IgD-negative memory B cell (primary cell): ENCODE data around the gene TIFAB. TPM values are rescaled to one million over a fixed set of nuclear protein-coding genes. Genes with fewer than 3 reads are reported as not detected.
A peak's percentile ranks its signal among the peaks of the same experiment; 100 is the strongest.

Experiments used
- H3K27ac Mint-ChIP-seq, 3 donors: one replicate each; pipeline ENCODE4 v1.8.0; 2020 to 2022; ENCODE audit warnings: mild to moderate bottlenecking in 3 of 3, mixed read lengths in 3 of 3, moderate library complexity in 1 of 3
- H3K27me3 Mint-ChIP-seq: one replicate; pipeline ENCODE4 v1.8.0; 2021; ENCODE audit warnings: mixed read lengths
- H3K36me3 Mint-ChIP-seq: one replicate; pipeline ENCODE4 v1.8.0; 2020; ENCODE audit warnings: mild to moderate bottlenecking, mixed read lengths
- H3K4me1 Mint-ChIP-seq, 3 donors: one replicate each; pipeline ENCODE4 v1.8.0; 2020 to 2022; ENCODE audit warnings: mixed read lengths in 3 of 3, mild to moderate bottlenecking in 1 of 3
- H3K4me3 Mint-ChIP-seq, 4 donors: one replicate each; pipeline ENCODE4 v1.8.0; 2020 to 2022; ENCODE audit warnings: mild to moderate bottlenecking in 4 of 4, mixed read lengths in 4 of 4, moderate library complexity in 3 of 4
- H3K9me3 Mint-ChIP-seq, 3 donors: one replicate each; pipeline ENCODE4 v1.8.0; 2020 to 2021; ENCODE audit warnings: mixed read lengths in 3 of 3, mild to moderate bottlenecking in 1 of 3
- polyA plus RNA-seq: library from polyadenylated mRNA; unstranded; fragments of 300-500 nt; fragmentation: Illumina TruSeq; gene quantifications from one replicate; pipeline ENCODE4 v1.2.3, GENCODE V29; 2021

The TIFAB gene
- polyA plus RNA-seq, 1 donor from 2014 or later: not detected

DNA sequence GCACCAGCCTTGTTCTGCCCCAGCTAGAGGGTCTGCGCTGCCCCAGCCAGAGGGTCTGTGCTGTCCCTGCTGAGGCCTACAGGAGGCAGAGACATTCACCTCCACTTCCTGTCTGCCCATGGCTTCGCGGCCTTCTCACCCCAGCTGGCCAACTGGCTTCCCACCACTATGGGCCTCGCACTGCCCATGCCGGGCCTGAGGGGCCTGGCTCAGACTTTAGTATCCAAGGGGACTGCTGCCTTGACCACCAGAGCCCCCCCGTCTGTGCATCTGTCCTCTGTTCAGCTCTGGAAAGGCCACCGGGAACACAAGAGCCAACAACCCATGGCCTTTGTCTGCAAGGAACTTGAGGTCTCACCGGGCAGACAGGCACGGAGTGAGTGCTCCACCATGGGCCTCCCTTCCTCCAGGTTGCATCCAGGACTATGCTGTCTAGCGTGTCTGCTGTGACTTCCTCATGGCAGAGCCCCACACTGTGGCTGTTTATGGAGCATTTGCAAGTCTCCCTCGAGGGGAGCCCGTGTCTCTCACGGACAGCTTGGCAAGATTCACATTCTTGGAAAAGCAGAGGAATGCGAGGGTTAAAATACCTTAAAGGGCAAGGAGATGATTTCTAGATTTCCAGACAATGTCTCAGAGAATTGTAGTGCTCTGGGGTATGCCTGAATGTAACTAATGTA is 6.7 kb downstream of the TIFAB start:
- Mint-ChIP-seq H3K27ac (no peak overlapping the region), H3K27me3 (peaks cover 13% of the 10 kb centered on the region), H3K9me3 (peaks cover 0 to 4% (median 0%) of the 10 kb centered on the region in 3 donors), H3K36me3 (no peaks in the 10 kb centered on the region), H3K4me1 (peaks cover 0 to 2% (median 2%) of the 10 kb centered on the region in 3 donors), H3K4me3 (no peak overlapping the region)

GRCh38 chr5:135444881-135445280 is 7.3 kb downstream of the TIFAB start:
- Mint-ChIP-seq H3K4me3 (no peak overlapping the region), H3K27me3 (peaks cover 10% of the 10 kb centered on the region), H3K9me3 (peaks cover 0 to 4% (median 0%) of the 10 kb centered on the region in 3 donors), H3K36me3 (no peaks in the 10 kb centered on the region), H3K4me1 (peaks cover 0 to 2% (median 2%) of the 10 kb centered on the region in 3 donors), H3K27ac (no peak overlapping the region)

DNA sequence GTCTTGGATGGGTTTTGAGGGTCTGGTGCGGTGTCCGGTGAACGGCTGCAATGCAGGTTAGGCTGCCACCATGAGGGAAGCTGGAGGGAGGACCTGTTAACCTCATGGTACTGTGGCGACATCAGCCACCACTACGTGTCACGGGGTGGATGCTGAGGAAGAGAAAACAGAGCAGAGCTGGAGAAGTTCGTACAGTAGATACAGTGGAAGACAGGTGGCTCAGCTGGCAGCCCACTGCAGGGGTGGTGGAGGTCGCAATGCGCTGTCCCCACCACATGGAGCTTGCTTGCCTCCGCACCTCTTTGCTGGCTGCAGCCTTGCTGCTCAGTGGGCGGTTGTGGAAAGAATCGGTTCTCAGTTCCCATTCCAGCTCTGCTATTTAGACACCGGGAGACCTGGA is 7.8 kb downstream of the TIFAB start:
- H3K4me1 Mint-ChIP-seq: peaks cover 0 to 2% (median 2%) of the 10 kb centered on the region in 3 donors
- no peak overlapping the region for H3K27ac Mint-ChIP-seq
- peaks cover 0 to 4% (median 0%) of the 10 kb centered on the region in 3 donors for H3K9me3 Mint-ChIP-seq
- H3K4me3 Mint-ChIP-seq: no peak overlapping the region
- no peaks in the 10 kb centered on the region for H3K36me3 Mint-ChIP-seq
- peaks cover 10% of the 10 kb centered on the region for H3K27me3 Mint-ChIP-seq

DNA sequence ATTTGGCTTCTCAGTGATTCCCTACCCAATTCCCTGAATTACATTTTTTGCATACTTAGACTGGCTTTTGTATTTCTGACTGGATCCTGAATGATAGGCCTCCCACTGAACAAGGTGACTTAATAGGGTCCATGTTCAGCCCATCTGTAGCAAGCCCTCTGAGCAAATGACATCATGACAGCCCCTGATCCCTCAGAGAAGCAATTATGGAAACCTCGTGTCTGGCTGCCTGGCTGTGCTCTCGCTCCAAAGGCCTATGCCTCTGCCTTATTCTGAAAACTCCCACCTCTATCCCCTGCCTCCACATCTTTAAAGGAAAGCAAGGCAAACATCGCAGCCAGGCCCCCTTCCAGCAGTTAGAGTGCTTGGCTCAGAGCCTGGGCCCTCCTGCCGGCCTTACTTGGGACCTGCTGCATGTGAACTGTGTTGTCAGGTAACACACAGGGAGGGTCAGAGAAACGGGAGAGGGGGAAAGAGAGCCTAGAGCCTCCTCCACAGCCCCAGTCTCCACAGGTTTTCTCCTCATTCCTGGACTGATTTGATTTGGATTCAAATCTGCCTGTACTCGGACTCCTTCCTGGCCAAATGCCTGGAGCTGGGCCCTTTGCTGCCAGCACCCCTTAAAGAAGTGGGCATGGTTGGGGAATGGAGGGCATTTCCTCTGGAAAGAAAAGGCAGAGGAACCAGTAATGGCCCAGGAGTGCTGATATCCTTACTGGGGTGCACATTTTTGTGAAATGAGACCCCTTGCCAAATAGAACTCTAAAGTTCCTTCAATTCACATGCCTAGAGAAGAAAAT is 8.8 kb downstream of the TIFAB start:
- Mint-ChIP-seq H3K9me3 (peaks cover 0 to 4% (median 0%) of the 10 kb centered on the region in 3 donors), H3K27ac (no peak overlapping the region), H3K27me3 (peaks cover 11% of the 10 kb centered on the region), H3K36me3 (no peaks in the 10 kb centered on the region), H3K4me3 (no peak overlapping the region), H3K4me1 (peaks cover 0 to 2% (median 2%) of the 10 kb centered on the region in 3 donors)

- Mint-ChIP-seq H3K27ac (no peak overlapping the region), H3K36me3 (no peaks in the 10 kb centered on the region), H3K4me3 (no peak overlapping the region), H3K9me3 (peaks cover 0 to 4% (median 0%) of the 10 kb centered on the region in 3 donors), H3K27me3 (peaks cover 9% of the 10 kb centered on the region), H3K4me1 (peaks cover 0 to 5% (median 3%) of the 10 kb centered on the region in 3 donors)
Measured at GRCh38 chr5:135442431-135443160, 9.6 kb downstream of the TIFAB start.

DNA sequence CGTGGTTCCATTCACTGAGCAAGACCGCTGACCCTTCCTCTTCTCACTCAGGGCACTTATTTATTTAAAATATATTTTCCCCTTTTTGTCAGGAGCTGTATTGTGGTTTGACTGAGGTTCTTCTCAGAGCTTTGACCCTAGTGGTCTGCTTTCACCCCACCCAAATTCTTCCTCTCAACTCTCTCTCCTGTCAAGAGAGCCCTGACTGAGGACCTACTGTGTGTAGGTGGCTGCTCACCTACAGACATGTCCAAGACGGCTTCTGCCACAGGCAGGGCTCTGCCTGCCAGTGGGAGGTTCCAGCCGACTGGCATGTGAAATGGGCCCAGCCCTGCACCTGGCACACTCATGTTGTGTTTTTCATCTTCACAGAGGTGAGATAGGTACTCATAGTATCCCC is 10.2 kb downstream of the TIFAB start:
- H3K27me3 Mint-ChIP-seq: peaks cover 3% of the 10 kb centered on the region
- no peak overlapping the region for H3K27ac Mint-ChIP-seq
- H3K4me3 Mint-ChIP-seq: no peak overlapping the region

DNA sequence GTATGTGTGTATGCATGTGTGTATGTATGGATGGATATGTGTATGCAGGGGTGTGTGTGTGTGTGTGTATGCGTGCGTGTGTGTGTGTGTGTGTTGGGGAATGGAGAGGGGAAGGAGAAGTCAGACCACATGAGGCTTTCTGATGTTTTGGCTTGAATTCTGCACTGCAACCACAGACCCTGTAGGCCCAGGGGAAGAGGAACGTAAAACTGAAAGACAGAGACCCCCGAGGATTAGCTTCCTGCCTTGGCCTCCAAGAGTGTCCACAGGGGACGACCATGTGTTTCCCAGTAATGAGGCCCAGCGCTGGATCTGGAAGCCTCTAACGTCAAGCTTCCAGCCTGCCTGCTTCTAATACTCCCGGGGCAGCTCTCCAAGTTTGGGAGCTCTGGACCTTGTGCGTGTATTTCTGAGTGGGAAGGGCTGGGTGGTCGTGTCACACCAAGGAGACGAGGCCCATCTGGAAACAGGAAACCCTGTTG is 10.8 kb downstream of the TIFAB start:
- Mint-ChIP-seq H3K27ac (no peak overlapping the region), H3K4me3 (no peak overlapping the region), H3K9me3 (no peaks in the 10 kb centered on the region), H3K4me1 (peaks cover 1 to 8% (median 8%) of the 10 kb centered on the region in 3 donors), H3K36me3 (no peaks in the 10 kb centered on the region), H3K27me3 (peaks cover 4% of the 10 kb centered on the region)

More for the DNA sequence above, 10.2 kb downstream of the TIFAB start:
- H3K36me3 Mint-ChIP-seq: no peaks in the 10 kb centered on the region
- no peaks in the 10 kb centered on the region for H3K9me3 Mint-ChIP-seq
- peaks cover 0 to 8% (median 8%) of the 10 kb centered on the region in 3 donors for H3K4me1 Mint-ChIP-seq

DNA sequence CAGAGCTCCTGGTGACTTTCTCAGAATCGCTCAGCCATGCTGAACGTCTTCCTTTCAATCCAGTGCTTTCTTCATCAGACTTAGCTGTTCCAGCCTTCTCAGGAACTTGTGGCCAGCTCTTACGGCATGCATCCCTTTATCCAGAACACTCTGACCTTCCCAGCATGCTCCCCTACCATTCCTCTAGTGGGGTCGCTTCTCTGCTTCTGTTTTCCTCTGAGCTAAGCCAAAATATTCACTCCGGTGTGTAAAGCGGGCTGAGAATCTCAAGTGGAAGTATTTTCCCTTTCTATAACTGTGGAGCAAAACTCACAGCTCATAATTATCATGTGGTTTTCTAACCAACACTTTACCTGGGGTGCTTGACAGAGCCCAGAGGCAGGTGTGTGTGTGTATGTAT is 11.2 kb downstream of the TIFAB start:
- peaks cover 4 to 9% (median 8%) of the 10 kb centered on the region in 3 donors for H3K4me1 Mint-ChIP-seq
- no peak overlapping the region for H3K27ac Mint-ChIP-seq
- no peaks in the 10 kb centered on the region for H3K36me3 Mint-ChIP-seq
- H3K27me3 Mint-ChIP-seq: peaks cover 5% of the 10 kb centered on the region
- H3K9me3 Mint-ChIP-seq: no peaks in the 10 kb centered on the region
- H3K4me3 Mint-ChIP-seq: no peak overlapping the region

GRCh38 chr5:135439231-135440205 is 12.6 kb downstream of the TIFAB start:
- Mint-ChIP-seq H3K27me3 (peaks cover 7% of the 10 kb centered on the region), H3K36me3 (no peaks in the 10 kb centered on the region), H3K27ac (no peak overlapping the region), H3K4me1 (peaks cover 4 to 9% (median 8%) of the 10 kb centered on the region in 3 donors), H3K9me3 (no peaks in the 10 kb centered on the region), H3K4me3 (no peak overlapping the region)

GRCh38 chr5:135438636-135439221 is 13.4 kb downstream of the TIFAB start:
- peaks cover 4 to 9% (median 8%) of the 10 kb centered on the region in 3 donors for H3K4me1 Mint-ChIP-seq

DNA sequence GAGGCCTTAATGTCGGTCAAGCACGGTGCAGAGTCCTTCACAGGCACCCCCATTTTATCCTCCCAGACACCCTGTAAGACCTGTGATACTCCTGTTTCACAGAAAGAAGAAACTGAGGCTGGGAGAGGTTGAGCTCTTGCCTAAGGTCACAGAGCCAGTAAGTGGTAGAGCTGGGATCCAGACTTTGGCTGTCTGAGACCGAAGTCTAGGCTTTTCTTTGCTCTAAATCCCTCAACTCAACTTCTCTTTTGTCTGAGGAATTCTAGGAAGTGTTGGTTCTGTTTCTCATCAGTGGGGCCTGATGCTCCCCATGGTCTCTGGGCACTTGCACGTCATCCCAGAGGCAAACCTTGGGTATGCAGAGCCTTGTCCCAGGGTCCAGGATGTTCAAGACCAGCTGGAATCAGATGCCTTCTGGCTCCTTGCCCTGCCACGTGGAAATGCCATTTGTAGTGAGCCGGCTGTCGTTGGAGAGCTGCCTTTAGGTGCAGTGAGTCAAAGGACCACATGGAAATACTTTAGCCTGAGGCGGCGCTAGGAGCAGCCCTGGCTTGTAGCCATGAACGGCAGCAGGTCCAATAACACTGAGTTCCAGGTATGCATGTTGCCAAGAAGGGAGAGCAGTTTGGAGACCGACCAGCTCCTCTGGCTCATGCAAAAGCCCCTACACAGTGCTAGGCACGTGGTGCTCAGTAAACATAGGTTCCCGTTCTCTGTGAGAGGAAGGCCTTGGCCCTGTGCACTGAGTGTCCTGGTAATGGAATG is 14.2 kb downstream of the TIFAB start:
- Mint-ChIP-seq H3K36me3 (no peaks in the 10 kb centered on the region), H3K27ac (peak overlapping the region in 1 of 3 donors; percentile 35), H3K4me3 (no peak overlapping the region), H3K27me3 (peaks cover 7% of the 10 kb centered on the region), H3K9me3 (no peaks in the 10 kb centered on the region), H3K4me1 (peaks cover 4 to 9% (median 8%) of the 10 kb centered on the region in 3 donors)

More at GRCh38 chr5:135438636-135439221, 13.4 kb downstream of the TIFAB start:
- Mint-ChIP-seq H3K9me3 (no peaks in the 10 kb centered on the region), H3K27me3 (peaks cover 7% of the 10 kb centered on the region), H3K27ac (no peak overlapping the region), H3K36me3 (no peaks in the 10 kb centered on the region), H3K4me3 (no peak overlapping the region)

GRCh38 chr5:135437422-135437795 is 14.7 kb downstream of the TIFAB start:
- Mint-ChIP-seq H3K9me3 (no peaks in the 10 kb centered on the region), H3K4me1 (peaks cover 4 to 9% (median 8%) of the 10 kb centered on the region in 3 donors), H3K27ac (no peak overlapping the region)

DNA sequence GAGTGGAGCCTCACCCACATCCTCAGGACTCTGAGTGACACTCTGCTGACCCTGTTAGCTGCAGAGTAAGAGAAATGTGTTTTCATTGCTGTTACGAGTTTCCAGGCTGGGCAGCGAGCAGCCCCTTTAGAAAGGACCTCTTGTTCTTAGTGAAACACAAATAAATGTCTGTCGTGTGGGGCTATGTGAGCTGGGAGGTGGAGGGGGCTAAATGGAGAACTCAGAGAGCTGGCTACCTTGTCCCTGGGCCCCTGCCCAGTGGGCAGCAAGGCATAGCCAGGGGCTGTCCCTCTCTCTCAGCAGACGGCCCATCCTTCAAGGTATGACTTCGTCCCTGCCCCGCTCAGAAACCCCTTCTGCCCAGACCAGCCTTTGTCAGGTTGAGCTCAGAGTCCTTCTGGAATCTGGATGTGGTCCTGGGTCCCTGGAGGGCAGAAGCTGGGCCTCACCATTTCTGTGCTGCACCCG is 15.2 kb downstream of the TIFAB start:
- Mint-ChIP-seq H3K4me1 (peaks cover 4 to 9% (median 8%) of the 10 kb centered on the region in 3 donors), H3K36me3 (no peaks in the 10 kb centered on the region), H3K9me3 (no peaks in the 10 kb centered on the region), H3K4me3 (no peak overlapping the region), H3K27me3 (peaks cover 7% of the 10 kb centered on the region), H3K27ac (no peak overlapping the region)

More at GRCh38 chr5:135437422-135437795, 14.7 kb downstream of the TIFAB start:
- Mint-ChIP-seq H3K27me3 (peaks cover 7% of the 10 kb centered on the region), H3K36me3 (no peaks in the 10 kb centered on the region), H3K4me3 (no peak overlapping the region)
